ENCODE data around the gene KLHL29.

Gene KLHL29

DNA sequence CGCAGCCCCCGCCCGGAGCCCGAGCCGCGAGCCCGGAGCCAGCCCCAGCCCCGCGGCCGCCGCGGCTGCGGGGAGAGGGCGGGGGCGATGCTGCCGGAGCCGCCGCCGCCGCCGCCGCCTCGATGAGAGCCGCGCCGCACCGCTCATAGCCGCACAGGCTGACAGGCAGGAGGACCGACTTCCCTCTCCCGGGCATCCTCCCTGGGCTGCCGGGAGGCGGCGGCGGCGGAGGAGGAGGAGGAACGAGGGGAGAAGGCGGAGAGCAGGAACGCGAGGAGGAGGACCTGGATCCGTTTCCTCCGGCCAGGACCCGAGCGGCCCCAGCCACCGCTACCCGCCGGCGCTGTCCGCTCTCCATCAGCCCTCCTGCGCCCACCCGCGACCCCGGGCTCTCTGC lies 370 bp downstream of the KLHL29 start:
- H3K4me3 ChIP-seq (ENCODE audit: low read depth, low read length): peak overlapping the region; percentile 44
- TF ChIP-seq, protein P1, sequence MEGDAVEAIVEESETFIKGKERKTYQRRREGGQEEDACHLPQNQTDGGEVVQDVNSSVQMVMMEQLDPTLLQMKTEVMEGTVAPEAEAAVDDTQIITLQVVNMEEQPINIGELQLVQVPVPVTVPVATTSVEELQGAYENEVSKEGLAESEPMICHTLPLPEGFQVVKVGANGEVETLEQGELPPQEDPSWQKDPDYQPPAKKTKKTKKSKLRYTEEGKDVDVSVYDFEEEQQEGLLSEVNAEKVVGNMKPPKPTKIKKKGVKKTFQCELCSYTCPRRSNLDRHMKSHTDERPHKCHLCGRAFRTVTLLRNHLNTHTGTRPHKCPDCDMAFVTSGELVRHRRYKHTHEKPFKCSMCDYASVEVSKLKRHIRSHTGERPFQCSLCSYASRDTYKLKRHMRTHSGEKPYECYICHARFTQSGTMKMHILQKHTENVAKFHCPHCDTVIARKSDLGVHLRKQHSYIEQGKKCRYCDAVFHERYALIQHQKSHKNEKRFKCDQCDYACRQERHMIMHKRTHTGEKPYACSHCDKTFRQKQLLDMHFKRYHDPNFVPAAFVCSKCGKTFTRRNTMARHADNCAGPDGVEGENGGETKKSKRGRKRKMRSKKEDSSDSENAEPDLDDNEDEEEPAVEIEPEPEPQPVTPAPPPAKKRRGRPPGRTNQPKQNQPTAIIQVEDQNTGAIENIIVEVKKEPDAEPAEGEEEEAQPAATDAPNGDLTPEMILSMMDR (IDR thresholded peaks at IDR 0.05; ENCODE audit: low read depth, low read length, missing control alignments): no peak
- in situ Hi-C loops (cut with HindIII; ENCODE audit: low sequenced_read_pairs): no loop called here
- no peak for DNase-seq (ENCODE audit: low read depth)

DNA sequence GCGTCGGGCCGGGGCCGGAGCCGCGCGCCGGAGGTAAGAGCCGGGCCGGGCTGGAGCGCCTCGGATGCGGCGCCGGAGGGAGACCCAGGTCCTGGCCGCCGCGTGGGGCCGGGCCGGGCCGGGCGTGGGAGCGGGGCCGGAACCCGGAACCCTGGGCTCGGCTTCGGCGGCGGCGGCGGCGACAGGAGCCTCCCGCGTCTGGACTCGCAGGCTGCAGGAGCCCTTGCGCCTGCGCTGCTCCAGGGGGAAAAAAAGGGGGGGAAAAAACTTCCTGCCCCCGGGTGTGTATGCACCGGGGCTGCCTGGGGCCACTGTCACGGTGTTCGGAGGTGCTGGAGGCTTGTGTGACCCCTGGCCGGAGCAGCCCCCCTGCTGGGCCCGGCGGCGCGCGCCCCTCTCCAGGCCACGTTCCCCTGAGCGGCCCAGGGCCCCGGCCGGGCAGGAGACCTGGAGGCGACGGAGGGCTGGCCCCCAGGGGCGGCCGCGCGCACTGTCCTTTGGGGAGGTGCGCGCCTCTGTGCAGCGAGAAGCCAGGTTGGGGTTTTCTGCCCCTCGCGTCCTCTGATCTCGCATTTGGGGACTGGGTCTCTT lies 864 bp downstream of the KLHL29 start:
- peak overlapping the region; percentile 44 for H3K4me3 ChIP-seq (ENCODE audit: low read depth, low read length)
- no peak for DNase-seq (ENCODE audit: low read depth)
- TF ChIP-seq, protein P1 (IDR thresholded peaks at IDR 0.05; ENCODE audit: low read depth, low read length, missing control alignments): no peak
- in situ Hi-C loops (cut with HindIII; ENCODE audit: low sequenced_read_pairs): no loop called here

- in situ Hi-C loops (cut with HindIII; ENCODE audit: low sequenced_read_pairs): no loop called here
- no peak for DNase-seq (ENCODE audit: low read depth)
- H3K4me3 ChIP-seq (ENCODE audit: low read depth, low read length): peak overlapping the region; percentile 44
- TF ChIP-seq, protein P1 (IDR thresholded peaks at IDR 0.05; ENCODE audit: low read depth, low read length, missing control alignments): no peak
Measured at GRCh38 chr2:23386339-23387220, 1.6 kb downstream of the KLHL29 start.

DNA sequence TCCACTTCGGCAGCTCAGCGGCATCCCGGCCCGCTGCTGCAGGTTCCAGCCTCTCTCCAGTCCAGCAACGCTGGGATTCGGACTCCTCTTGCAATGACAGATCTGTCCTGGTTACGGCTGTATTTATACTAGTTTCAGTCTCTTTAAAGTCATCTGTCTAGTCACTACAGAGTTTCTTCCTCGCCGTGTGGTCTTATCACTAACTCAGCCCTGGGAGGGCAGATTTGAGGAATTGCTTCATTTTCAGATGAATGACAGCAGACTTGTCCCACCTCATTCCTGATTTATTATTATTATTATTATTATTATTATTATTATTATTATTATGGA lies 2.2 kb downstream of the KLHL29 start:
- no peak for DNase-seq (ENCODE audit: low read depth)
- in situ Hi-C loops (cut with HindIII; ENCODE audit: low sequenced_read_pairs): no loop called here
- TF ChIP-seq, protein P1 (IDR thresholded peaks at IDR 0.05; ENCODE audit: low read depth, low read length, missing control alignments): no peak
- H3K4me3 ChIP-seq (ENCODE audit: low read depth, low read length): peak overlapping the region; percentile 44

GRCh38 chr2:23387845-23388244 lies 2.9 kb downstream of the KLHL29 start:
- TF ChIP-seq, protein P1 (IDR thresholded peaks at IDR 0.05; ENCODE audit: low read depth, low read length, missing control alignments): no peak
- in situ Hi-C loops (cut with HindIII; ENCODE audit: low sequenced_read_pairs): no loop called here
- DNase-seq (ENCODE audit: low read depth): no peak
- H3K4me3 ChIP-seq (ENCODE audit: low read depth, low read length): no peak overlapping the region

GRCh38 chr2:23388294-23388693 lies 3.3 kb downstream of the KLHL29 start:
- TF ChIP-seq, protein P1 (IDR thresholded peaks at IDR 0.05; ENCODE audit: low read depth, low read length, missing control alignments): no peak
- in situ Hi-C loops (cut with HindIII; ENCODE audit: low sequenced_read_pairs): no loop called here
- no peak for DNase-seq (ENCODE audit: low read depth)
- H3K4me3 ChIP-seq (ENCODE audit: low read depth, low read length): no peak overlapping the region
